Measurements from ENCODE around the gene NCKIPSD.

- TF ChIP-seq CTCF (IDR thresholded peaks at IDR 0.05) = no peak
- no peak for TF ChIP-seq POLR2A (IDR thresholded peaks at IDR 0.05)
These were observed 29.6 kb upstream of the NCKIPSD start for GRCh38 chr3:48715174-48715800.

All from uterus (tissue), 2 donors.